HCT116 (cell line): ENCODE data around the gene CARD14. TPM values are rescaled to one million over a fixed set of nuclear protein-coding genes. Genes with fewer than 3 reads are reported as not detected.

ENCODE experiments used
- ATAC-seq: fragments of 200-7000 bp; cut with Tn5 transposase; 2 replicates; pipeline ENCODE4 v1.9.1; 2020; ENCODE audit warnings: mild to moderate bottlenecking, moderate library complexity
- BruUV-seq: library from RNA; stranded (reverse); fragments of 400-500 nt; replicated peaks from 2 replicates; lab custom pipeline; 2021; lab: Mats Ljungman, UMichigan
- CTCF ChIA-PET: fragments of 300-600 bp; sonication (Branson Sonifier 250); formaldehyde crosslinking; loops from one replicate; lab custom pipeline; 2021; ENCODE audit warnings: antibody characterized with exemption; lab: Charles Lee
- POLR2A ChIA-PET: fragments of 300-600, 350-600 bp; sonication (Branson Sonifier 250); formaldehyde crosslinking; loops from one replicate; lab custom pipeline; 2021; ENCODE audit warnings: antibody characterized with exemption; lab: Charles Lee
- RAD21 ChIA-PET, 2 experiments: fragments of 300-600 bp; sonication (Branson Sonifier 250); formaldehyde crosslinking; loops; one replicate each; lab custom pipeline; 2023; ENCODE audit warnings: low total read pairs in 2 of 2; ENCODE audit not compliant: uncharacterized antibody in 2 of 2, unreplicated experiment in 2 of 2, low non-redundant PET in 1 of 2; lab: Charles Lee
- DNase-seq: peaks from one replicate; pipeline ENCODE4 v3.0.0-alpha.2; 2010; ENCODE audit warnings: low read depth, low spot score
- H2AFZ ChIP-seq: fragments of 200-600 bp; shearing (Covaris generic), sonication (generic); 2 replicates; pipeline ENCODE4 v1.6.1; 2017; ENCODE audit warnings: low read depth, mixed run types, mixed read lengths, antibody characterized with exemption, low read length; ENCODE audit not compliant: poor library complexity, severe bottlenecking
- H3K27ac ChIP-seq: 2 replicates; pipeline ENCODE4 v1.5.1; 2012; ENCODE audit warnings: low read depth, low read length
- H3K27me3 ChIP-seq: fragments of 200-600 bp; sonication (generic); 2 replicates; pipeline ENCODE4 v1.6.1; 2016; ENCODE audit warnings: mixed run types, low read length, mixed read lengths; ENCODE audit not compliant: insufficient read depth
- H3K36me3 ChIP-seq, 2 experiments: fragments of 200-500 bp in 1 of 2; fragments of 200-600 bp in 1 of 2; sonication (Bioruptor generic) in 1 of 2; sonication (generic) in 1 of 2; 2 replicates each; pipeline versions ENCODE4 v1.5.1 to v1.6.1; 2014 to 2016; ENCODE audit warnings: low read length in 2 of 2, inconsistent platforms in 1 of 2, mixed read lengths in 1 of 2, mixed run types in 1 of 2; ENCODE audit not compliant: insufficient read depth in 2 of 2, control insufficient read depth in 1 of 2
- H3K4me1 ChIP-seq, 2 experiments: fragments of 200-600 bp in 1 of 2; sonication (generic) in 1 of 2; 2 replicates each; pipeline versions ENCODE4 v1.5.1 to v1.6.1; 2012 to 2017; ENCODE audit warnings: low read length in 2 of 2, inconsistent platforms in 1 of 2, mild to moderate bottlenecking in 1 of 2, mixed read lengths in 1 of 2, mixed run types in 1 of 2, moderate library complexity in 1 of 2; ENCODE audit not compliant: insufficient read depth in 2 of 2, control insufficient read depth in 1 of 2
- H3K4me2 ChIP-seq: fragments of 200-600 bp; sonication (generic); 2 replicates; pipeline ENCODE4 v1.6.1; 2017; ENCODE audit warnings: mixed run types, low read length, mixed read lengths
- H3K4me3 ChIP-seq, 2 experiments: fragments of 200-600 bp in 1 of 2; sonication (generic) in 1 of 2; replicated peaks in 1 of 2; 2 replicates each; pipeline ENCODE4 v1.5.1; 2011 to 2016; ENCODE audit warnings: low read length in 2 of 2, control low read depth in 1 of 2, low read depth in 1 of 2, mild to moderate bottlenecking in 1 of 2, mixed read lengths in 1 of 2, mixed run types in 1 of 2
- H3K79me2 ChIP-seq: fragments of 200-600 bp; sonication (generic); 2 replicates; pipeline ENCODE4 v1.6.1; 2017; ENCODE audit warnings: mild to moderate bottlenecking, mixed run types, low read length, moderate library complexity, mixed read lengths; ENCODE audit not compliant: insufficient read depth
- H3K9ac ChIP-seq: fragments of 200-600 bp; sonication (generic); 2 replicates; pipeline ENCODE4 v1.6.1; 2016; ENCODE audit warnings: low read length, mixed read lengths
- H3K9me2 ChIP-seq: fragments of 200-600 bp; sonication (generic), shearing (Covaris generic); 2 replicates; pipeline ENCODE4 v1.6.1; 2017; ENCODE audit warnings: mixed run types, mild to moderate bottlenecking, moderate library complexity; ENCODE audit not compliant: insufficient read depth
- H3K9me3 ChIP-seq, 2 experiments: fragments of 200-500 bp in 1 of 2; fragments of 200-600 bp in 1 of 2; sonication (Bioruptor generic) in 1 of 2; sonication (generic) in 1 of 2; 2 replicates each; pipeline ENCODE4 v1.6.1; 2014 to 2017; ENCODE audit warnings: low read length in 2 of 2, mixed read lengths in 2 of 2, inconsistent platforms in 1 of 2, low read depth in 1 of 2, mild to moderate bottlenecking in 1 of 2, mixed run types in 1 of 2, moderate library complexity in 1 of 2; ENCODE audit not compliant: control insufficient read depth in 1 of 2, insufficient read depth in 1 of 2
- H4K20me1 ChIP-seq: fragments of 200-600 bp; sonication (generic), shearing (Covaris generic); 2 replicates; pipeline ENCODE4 v1.6.1; 2017; ENCODE audit warnings: mixed run types, mild to moderate bottlenecking, moderate library complexity; ENCODE audit not compliant: insufficient read depth
- ATF3 ChIP-seq: IDR thresholded peaks from 2 replicates; pipeline ENCODE4 v1.6.1; 2012
- EZH2phosphoT487 ChIP-seq: fragments of 200-600 bp; IDR thresholded peaks from 2 replicates; pipeline ENCODE4 v1.6.1; 2018; ENCODE audit warnings: antibody characterized with exemption, borderline replicate concordance
- FOSL1 ChIP-seq: IDR thresholded peaks from 2 replicates; pipeline ENCODE4 v1.6.1; 2012; ENCODE audit warnings: low read depth
- RAD21 ChIP-seq: IDR thresholded peaks from 2 replicates; pipeline ENCODE4 v1.6.1; 2012; ENCODE audit warnings: low read depth, mild to moderate bottlenecking
- REST ChIP-seq: IDR thresholded peaks from 2 replicates; pipeline ENCODE4 v1.6.1; 2012; ENCODE audit warnings: low read depth
- SP1 ChIP-seq: IDR thresholded peaks from 2 replicates; pipeline ENCODE4 v1.6.1; 2012; ENCODE audit warnings: low read depth
- intact Hi-C: fragments of 100-400 bp; cut with micrococcal nuclease; formaldehyde crosslinking; loops from 2 replicates; pipeline ENCODE4 v1.10.0; 2022
- total RNA-seq: library from RNA; stranded (reverse); gene quantifications from one replicate; pipeline ENCODE4 v1.2.1, GENCODE V29; 2021; ENCODE audit not compliant: unreplicated experiment

The CARD14 gene
- total RNA-seq, 1 experiment from 2014 or later, result 0.25 TPM

GRCh38 chr17:80189611-80190010 is 19.8 kb downstream of the CARD14 start:
- DNase-seq (no peak), ATAC-seq (no peak)
- Histone ChIP-seq H3K79me2 (no peaks in the 10 kb centered on the region), H3K9me2 (no peaks in the 10 kb centered on the region), H3K9me3 (no peaks in the 10 kb centered on the region), H3K27me3 (no peaks in the 10 kb centered on the region; the same call in 1 of the 2 replicates), H3K9ac (no peak overlapping the region), H3K4me3 (no peak overlapping the region), H3K36me3 (no peaks in the 10 kb centered on the region), H3K4me2 (no peak overlapping the region), H3K27ac (no peak overlapping the region), H2AFZ (no peak overlapping the region), H3K4me1 (peaks cover 0 to 16% of the 10 kb centered on the region in 2 experiments; a peak in 1 of 4 replicates), H4K20me1 (no peaks in the 10 kb centered on the region)
- ChIA-PET POLR2A (no interaction called here), RAD21 (no interaction called here), CTCF (no interaction called here)
- TF ChIP-seq ATF3 (no peak), RAD21 (no peak), EZH2phosphoT487 (no peak), SP1 (no peak)
- no TSS peak for BruUV-seq
- intact Hi-C loops, result no loop called here

- H2AFZ ChIP-seq, result no peak overlapping the region
- no peaks in the 10 kb centered on the region for H3K36me3 ChIP-seq
- H4K20me1 ChIP-seq, result no peaks in the 10 kb centered on the region
- ATAC-seq (no peak), DNase-seq (no peak)
- no peak overlapping the region for H3K9ac ChIP-seq
- no peak for TF ChIP-seq FOSL1
- no peak for TF ChIP-seq REST
- no peak overlapping the region for H3K4me3 ChIP-seq
- H3K27ac ChIP-seq, result no peak overlapping the region
- BruUV-seq, result no TSS peak
- ChIA-PET CTCF (interaction anchor here (1.0 kb wide), 1 partner anchor 9 kb away, joined by 4 read pairs; no protein-coding TSS in a partner anchor), RAD21 (no interaction called here), POLR2A (interaction anchor here (1.7 kb wide), 1 partner anchor 41 kb away, joined by 4 read pairs; no protein-coding TSS in a partner anchor)
- peaks cover 0 to 16% of the 10 kb centered on the region in 2 experiments; a peak in 1 of 4 replicates for H3K4me1 ChIP-seq
- no peaks in the 10 kb centered on the region for H3K79me2 ChIP-seq
- H3K4me2 ChIP-seq, result no peak overlapping the region
- intact Hi-C loops, result no loop called here
- H3K9me2 ChIP-seq, result no peaks in the 10 kb centered on the region
- H3K9me3 ChIP-seq, result no peaks in the 10 kb centered on the region; a peak in 1 of 4 replicates
- H3K27me3 ChIP-seq, result no peaks in the 10 kb centered on the region; the same call in 1 of the 2 replicates
Observed at GRCh38 chr17:80190716-80191115, 20.9 kb downstream of the CARD14 start.
